CD4-positive, alpha-beta T cell treated with Interleukin-6 at 100 ng/mL for 8 hours (primary cell): ENCODE data around the gene NUDCD3.
A peak's percentile ranks its signal among the peaks of the same experiment; 100 is the strongest.

Experiments used
- DNase-seq: peaks from one replicate; pipeline ENCODE4 v3.0.0-alpha.2; 2020; ENCODE audit warnings: mixed read lengths, low spot score

The NUDCD3 gene

GRCh38 chr7:44490351-44491200, at the start of gene NUDCD3:
Gene NUDCD3 (minus strand): TSS chr7:44490658. CDS start chr7:44490600, 58 bp downstream.
- DNase-seq, result peak; percentile 79

GRCh38 chr7:44539669-44540506, 49.4 kb upstream of the NUDCD3 start:
- no peak for DNase-seq

GRCh38 chr7:44538798-44539668, 48.6 kb upstream of the NUDCD3 start:
- no peak for DNase-seq

GRCh38 chr7:44538093-44538797, 47.8 kb upstream of the NUDCD3 start:
- no peak for DNase-seq

DNA sequence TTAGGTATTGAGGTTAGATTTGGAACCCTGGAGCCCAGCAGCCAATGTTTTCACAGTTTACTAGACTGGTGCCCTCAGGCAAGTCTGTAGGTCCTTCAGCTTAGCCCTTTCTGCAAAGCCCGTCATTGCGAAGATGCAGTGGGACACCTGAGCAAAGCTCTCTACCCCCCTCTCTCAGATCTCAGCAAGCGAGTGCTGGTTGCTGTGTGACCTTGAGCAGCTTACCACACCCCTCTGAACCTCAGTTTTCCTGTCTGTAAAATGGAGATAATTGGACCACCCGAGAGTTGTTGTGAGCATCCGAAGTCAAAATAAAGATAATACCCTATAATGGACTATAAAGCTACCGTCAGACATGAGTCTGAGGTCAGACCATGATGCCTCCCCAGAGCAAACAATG, 47.0 kb upstream of the NUDCD3 start:
- DNase-seq, result no peak

- DNase-seq, result no peak
These were observed 45.6 kb upstream of the NUDCD3 start for GRCh38 chr7:44536090-44536489.

- no peak for DNase-seq
These were observed 45.0 kb upstream of the NUDCD3 start for GRCh38 chr7:44535348-44536064.

- DNase-seq, result peak; percentile 25
These were observed 44.0 kb upstream of the NUDCD3 start for GRCh38 chr7:44534501-44534900.

GRCh38 chr7:44534087-44534486, 43.6 kb upstream of the NUDCD3 start:
- DNase-seq, result no peak

DNA sequence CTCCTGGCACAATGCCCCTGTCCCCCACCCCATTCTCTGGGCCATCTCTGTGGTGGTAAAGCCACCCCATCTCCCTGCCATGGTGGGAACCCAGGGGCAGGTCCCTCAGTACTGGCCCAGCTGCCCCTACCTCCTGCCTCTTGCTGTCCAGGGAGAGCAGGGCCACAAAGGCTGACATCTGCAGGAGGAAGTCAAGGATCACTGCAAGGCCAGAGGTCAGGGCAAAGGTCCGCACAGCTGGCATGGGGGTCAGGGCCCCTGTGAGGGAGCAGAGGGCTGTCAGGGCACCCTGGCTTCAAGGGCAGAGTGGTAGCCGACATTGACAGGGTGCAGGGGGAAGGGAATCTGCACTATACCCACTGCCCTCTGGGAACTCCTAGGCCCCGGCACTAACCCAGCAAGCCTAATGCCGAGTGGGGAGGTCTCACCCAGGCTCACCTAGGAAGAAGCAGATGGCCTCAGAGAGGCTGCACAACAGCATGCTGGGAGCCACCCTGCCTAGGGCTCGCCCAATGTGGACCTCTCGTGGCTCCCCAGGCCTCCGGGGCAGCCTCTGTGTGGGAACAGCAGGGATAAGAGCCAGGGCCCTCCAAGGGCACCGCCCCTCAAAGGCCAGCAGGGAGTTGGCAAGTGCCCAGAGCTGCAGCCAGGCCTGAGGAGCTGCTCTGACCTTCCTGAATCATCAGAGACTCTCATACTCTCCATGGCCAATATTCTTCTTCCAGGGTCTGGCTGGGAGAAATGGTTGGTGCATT, 43.0 kb upstream of the NUDCD3 start:
- DNase-seq, result no peak

- no peak for DNase-seq
These were observed 41.2 kb upstream of the NUDCD3 start for GRCh38 chr7:44531421-44532380.

DNA sequence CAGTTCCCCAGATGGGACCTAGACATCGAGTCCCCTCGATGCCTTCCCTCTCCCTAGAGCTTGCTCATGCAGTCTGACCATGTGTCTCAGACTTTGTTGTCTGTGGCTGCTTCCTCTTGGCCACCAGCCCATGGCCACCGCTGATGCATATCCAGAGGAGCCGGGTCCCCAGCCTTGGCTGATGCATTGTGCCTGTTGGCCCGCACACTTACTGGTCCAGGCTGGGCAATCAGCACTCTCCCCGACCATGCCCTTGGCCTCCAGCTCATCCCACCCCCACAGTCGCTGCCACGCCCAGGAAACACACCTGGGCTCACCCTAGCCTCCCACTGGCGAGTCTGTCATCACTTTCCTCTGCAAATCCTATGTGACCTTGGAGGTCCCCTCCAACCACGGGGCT, 40.5 kb upstream of the NUDCD3 start:
- no peak for DNase-seq

DNA sequence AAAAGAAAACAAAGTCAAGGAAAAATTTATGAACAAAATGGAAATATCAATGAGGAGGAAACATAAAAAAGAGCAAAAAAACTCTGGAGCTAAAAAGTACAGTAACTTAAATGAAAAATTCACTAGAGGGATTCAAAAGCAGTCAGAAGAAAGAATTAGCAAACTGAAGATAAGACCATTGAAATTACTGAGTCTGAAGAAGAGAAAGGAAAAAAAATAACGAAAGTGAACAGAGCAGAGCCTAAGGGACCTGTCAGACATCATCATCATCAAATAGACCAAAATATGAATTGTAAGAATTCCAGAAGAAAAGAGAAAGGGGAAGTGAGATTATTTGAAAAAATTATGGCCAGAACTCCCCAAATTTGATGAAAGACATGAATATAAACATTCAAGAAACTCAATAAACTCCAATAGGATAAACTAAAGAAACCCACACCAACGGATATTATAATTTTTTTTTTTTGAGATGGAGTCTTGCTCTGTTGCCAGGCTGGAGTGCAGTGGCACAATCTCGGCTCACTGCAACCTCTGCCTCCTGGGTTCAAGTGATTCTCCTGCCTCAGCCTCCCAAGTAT, 34.4 kb upstream of the NUDCD3 start:
- no peak for DNase-seq

- DNase-seq, result no peak
These were observed 31.9 kb upstream of the NUDCD3 start for GRCh38 chr7:44522315-44522714.

DNA sequence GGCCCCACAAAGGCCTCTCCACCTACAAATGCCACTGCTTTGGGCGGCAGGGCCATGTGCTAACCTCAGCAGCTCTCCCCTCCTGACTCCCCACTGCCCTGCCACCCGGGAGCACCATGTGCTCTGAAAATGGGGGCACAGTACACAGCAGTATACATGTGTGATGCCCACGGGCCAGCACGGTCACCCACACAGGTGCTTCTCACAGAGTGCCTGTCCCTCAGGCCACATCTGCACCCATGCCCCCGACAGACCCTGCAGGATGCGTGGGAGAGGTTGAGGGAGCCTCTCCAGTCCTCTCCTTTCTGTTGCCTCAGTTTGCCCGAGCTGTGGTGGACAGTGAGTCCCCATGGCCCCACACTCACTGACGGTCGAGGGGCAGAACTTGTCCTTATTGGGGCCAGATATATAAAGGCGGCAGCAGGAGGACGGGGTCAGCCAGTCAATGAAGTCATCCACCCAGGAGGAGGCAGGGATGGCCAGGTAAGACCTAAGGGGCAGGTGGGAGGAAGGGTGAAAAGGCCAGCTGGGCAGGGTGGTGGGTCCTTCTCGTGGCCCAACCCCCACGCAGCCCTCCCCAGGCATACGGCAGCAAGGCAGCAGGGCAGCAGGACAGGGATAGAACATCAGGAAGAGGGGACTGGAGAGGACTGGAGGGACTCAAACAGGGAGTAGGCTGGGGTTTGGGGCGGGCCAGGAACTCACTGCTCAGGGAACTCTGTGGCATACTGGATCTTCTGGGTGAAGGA, 31.1 kb upstream of the NUDCD3 start:
- no peak for DNase-seq

- DNase-seq, result no peak
These were observed 30.1 kb upstream of the NUDCD3 start for GRCh38 chr7:44520574-44520973.

- DNase-seq, result no peak
These were observed 29.1 kb upstream of the NUDCD3 start for GRCh38 chr7:44519546-44519945.

- no peak for DNase-seq
These were observed 28.3 kb upstream of the NUDCD3 start for GRCh38 chr7:44518761-44519160.
